NOMO-1 treated with dmso at 0.1 percent for 144 hours (cell line): ENCODE results near the gene JAM3.

Experiments used
- DNase-seq: peaks from one replicate; lab custom pipeline; 2025; ENCODE audit not compliant: unreplicated experiment; lab: John Stamatoyannopoulos, UW

Gene JAM3

DNA sequence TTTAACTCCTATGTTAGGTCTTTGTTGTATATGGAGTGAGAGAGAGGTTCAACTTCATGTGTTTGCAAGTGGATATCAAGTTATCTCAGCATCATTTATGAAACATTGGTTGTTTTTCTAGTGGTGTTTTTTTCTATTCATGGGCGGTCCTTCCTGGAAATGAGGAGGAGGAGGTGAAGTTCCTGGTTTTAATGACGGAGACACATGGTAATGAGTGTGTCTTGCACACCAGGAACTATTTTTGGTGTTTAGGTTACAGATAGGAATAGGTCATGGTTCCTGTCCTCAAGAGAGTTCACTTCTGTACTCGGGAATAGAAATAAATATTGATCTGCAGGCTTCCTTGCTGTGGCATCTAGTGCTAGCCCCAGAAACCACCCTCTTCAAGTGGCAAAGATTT is 74.9 kb downstream of the JAM3 start:
- no peak for DNase-seq

GRCh38 chr11:134144744-134145143 is 75.9 kb downstream of the JAM3 start:
- no peak for DNase-seq

DNA sequence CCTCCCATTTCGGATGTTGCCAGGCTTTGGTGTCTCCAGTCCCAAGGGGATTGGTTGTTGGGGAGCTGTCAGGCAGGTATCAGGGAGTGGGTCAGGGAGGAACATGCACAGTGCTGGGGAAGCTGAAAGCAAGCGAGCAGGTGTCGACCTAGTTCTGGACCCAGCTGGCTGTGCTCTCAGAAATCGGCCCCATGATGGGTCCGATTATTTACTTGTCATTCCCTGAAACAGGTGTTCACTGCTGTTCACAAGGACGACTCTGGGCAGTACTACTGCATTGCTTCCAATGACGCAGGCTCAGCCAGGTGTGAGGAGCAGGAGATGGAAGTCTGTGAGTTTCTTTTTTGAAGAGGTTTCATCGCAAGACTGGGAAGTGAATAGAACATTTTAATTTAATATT is 76.8 kb downstream of the JAM3 start:
- DNase-seq: no peak

DNA sequence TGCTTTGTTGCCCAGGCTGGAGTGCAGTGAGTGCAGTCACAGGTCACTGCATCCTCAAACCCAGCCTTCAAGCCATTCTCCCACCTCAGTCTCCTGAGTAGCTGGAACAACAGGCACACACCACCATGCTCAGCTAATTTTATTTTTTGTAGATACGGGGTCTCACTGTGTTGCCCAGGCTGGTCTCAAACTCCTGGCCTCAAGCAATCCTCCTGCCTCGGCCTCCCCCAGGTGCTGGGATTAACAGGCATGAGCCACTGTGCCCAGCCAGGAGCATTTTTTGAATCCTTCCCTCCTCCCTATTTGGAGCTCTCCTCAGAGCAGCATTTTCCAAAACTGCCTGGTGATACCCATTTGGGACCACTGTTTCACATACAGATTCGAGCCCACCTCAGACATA is 77.7 kb downstream of the JAM3 start:
- no peak for DNase-seq

DNA sequence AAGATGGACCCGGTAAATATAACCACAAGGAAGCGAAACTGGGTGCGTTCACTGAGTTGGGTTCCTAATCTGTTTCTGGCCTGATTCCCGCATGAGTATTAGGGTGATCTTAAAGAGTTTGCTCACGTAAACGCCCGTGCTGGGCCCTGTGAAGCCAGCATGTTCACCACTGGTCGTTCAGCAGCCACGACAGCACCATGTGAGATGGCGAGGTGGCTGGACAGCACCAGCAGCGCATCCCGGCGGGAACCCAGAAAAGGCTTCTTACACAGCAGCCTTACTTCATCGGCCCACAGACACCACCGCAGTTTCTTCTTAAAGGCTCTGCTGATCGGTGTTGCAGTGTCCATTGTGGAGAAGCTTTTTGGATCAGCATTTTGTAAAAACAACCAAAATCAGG is 80.5 kb downstream of the JAM3 start:
- no peak for DNase-seq

- DNase-seq: no peak
These were observed 81.5 kb downstream of the JAM3 start for GRCh38 chr11:134150195-134150903.

GRCh38 chr11:134151083-134151747 is 82.3 kb downstream of the JAM3 start:
- no peak for DNase-seq

DNA sequence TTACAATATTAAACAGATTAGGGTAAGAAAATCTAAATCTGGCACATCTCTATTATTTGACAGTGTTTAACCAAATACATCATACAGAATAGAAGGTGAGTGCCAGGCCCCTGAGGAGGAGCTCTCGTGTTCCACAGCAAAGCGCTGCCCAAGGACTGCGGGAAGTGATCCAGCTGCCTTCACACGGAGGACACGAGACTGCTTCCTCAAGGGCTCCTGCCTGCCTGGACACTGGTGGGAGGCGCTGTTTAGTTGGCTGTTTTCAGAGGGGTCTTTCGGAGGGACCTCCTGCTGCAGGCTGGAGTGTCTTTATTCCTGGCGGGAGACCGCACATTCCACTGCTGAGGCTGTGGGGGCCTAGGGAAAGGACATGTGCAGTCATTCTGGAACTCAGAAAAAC is 83.8 kb downstream of the JAM3 start:
- DNase-seq: no peak

DNA sequence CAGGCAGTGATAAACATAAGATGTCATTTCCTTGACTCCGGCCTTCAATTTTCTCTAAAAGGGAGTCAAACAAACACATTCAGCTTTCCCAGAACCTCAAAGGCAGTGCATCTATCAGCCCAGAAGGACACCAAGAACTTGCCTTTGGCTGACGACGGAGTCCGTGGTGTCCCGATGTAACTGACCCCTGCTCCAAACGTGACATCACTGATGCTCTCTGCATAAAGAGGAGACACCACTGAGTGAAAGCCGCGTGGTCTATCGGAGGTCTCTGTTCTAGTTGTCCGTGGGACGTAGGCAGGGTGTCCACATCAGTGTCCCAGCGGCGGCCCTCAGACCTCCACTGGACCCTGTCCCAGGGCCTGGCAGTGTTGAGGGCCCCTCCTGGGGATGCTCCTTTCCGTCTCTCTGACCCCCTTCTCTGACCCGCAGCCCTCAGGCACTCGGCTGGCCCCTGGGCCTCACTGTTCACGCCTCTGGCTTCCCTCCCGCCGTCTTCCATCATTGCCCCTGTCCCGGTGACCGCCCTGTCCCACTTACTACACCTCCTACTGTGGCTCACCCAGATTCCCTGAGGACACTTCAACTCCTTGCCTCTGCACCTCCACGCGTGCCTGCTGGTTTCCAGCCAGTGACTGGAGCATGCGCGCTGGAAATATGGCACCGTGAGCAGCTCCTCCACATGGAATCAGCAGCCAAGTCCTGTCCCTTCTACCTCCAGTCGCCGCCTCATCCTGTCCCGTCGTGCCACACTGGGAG is 84.5 kb downstream of the JAM3 start:
- DNase-seq: no peak

GRCh38 chr11:134154441-134154840 is 85.6 kb downstream of the JAM3 start:
- no peak for DNase-seq

GRCh38 chr11:134155456-134155855 is 86.6 kb downstream of the JAM3 start:
- no peak for DNase-seq

DNA sequence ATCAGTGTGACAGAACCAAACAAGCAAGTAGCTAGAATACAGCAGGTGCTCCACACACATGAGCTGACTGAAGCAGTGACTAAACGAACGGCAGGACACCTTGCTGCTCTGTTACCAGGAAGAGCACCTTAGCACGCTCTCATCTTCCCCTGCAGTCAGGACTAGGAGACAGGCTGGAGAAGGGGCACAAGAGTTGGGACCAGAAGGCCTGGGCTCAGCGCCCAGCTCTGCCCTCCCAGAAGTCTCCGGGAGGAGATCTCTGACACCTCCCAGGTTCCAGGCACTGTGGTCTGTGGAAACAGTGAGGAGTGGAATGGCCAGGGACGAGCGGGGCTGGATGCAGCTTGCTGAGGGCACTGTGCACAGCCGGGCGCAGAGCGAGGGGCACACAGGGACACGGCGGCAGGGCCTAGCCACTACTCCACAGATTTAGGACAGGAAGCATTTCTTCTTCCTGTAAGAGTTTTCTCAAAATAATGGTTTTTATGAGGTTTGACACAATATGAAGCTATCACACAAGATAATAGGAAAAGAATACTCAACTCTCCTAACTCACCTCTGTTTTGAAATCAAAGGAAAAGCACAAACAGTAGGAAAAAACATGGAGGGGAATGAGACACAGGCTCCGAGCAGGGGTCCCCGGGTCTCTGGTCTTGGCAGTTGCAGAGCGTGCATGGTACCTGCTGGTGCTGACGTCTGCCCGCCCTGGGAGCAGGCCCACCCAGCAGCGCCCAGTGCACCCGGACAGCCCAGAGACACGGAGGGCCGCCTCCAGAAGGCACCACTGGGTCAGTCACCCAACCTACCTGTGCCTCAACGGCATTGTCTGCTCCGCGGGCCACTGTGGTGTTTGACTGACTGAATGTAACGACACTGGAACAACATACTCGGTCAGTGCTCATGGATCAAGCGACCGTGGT is 87.3 kb downstream of the JAM3 start:
- DNase-seq: no peak

- no peak for DNase-seq
These were observed 88.6 kb downstream of the JAM3 start for GRCh38 chr11:134157451-134157850.

DNA sequence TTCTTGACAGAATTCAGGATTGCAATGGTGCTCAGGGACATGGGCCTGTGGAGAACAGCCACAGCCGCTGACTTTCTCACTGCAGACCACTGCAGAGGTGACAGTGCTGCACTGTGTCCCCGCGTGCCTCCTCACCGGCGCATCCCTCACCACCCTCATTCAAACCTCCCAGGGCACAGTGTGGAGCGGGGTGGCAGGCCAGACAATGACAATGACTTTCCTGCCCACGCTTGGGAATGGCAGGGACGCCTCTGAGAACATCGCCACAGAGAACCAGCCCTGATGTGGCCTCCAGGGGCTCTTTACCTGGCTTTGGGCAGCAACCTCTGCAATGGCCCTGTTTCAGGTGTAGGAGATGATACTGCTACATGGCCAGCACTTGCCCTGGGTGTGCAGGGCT is 89.2 kb downstream of the JAM3 start:
- no peak for DNase-seq

DNA sequence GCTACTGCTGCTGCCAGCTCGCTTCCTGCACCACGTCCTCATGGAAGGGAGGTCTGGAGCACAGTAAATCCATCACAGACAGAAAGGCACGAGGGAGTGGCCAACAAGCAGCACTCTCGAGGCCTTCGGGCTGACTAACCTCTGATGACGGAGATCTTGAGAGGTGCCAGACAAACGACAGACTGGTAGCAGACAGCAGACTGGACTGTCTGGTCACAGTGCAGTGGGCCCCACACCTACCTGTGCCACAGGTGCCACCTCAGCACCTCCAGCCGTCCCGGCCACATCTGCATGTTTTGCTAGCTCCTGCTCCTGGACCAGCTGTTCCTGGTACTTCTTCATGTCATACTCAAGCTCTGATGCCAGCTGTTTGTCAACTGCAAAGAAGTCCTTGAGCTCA is 90.8 kb downstream of the JAM3 start:
- DNase-seq: no peak

DNA sequence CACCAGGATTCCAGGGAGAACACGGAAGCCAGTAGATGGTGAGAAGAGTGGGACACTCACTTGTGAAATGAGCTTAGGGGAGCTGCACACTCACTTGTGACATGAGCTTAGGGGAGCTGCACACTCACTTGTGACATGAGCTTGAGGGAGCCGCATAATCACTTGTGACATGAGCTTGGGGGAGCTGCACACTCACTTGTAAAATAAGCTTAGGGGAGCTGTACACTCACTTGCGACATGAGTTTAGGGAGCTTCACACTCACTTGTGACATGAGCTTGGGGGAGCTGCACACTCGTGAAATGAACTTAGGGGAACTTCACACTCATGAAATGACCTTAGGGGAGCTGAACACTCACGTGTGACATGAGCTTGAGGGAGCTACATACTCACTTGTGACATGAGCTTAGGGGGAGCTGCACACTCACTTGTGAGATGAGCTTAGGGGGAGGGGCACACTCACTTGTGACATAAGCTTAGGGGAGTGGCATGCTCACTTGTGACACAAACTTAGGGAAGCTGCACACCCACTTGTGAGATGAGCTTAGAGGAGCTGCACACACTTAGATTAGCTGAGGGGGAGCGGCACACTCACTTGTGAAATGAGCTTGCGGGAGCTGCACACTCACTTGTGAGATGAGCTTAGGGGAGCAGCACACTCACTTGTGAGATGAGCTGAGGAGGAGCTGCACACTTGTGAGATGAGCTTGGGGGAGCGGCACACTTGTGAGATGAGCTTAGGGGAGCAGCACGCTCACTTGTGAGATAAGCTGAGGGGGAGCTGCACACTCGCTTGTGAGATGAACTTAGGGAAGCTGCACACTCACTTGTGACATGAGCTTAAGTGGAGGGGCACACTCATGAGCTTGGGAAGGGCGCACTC is 95.9 kb downstream of the JAM3 start:
- no peak for DNase-seq

GRCh38 chr11:134170177-134170918 is 101.5 kb downstream of the JAM3 start:
- DNase-seq: no peak

DNA sequence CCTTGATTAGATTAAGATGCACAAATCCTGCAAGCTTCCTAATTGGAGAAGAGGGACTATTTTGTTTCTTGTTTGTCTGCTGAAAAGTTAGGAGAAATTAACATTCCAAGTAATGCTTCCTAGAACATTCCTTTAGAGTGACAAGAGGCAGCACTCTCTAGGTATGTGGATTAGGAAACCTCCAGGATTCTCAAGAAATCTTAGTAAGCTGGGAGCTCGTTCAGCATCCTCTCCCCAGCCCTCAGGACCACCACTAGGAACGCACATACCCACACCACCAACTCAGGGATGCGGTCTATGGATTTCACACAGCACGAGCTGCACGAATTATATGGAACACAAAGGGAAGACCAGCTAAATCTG is 102.0 kb downstream of the JAM3 start:
- no peak for DNase-seq

- DNase-seq: no peak
These were observed 103.1 kb downstream of the JAM3 start for GRCh38 chr11:134171951-134172350.

DNA sequence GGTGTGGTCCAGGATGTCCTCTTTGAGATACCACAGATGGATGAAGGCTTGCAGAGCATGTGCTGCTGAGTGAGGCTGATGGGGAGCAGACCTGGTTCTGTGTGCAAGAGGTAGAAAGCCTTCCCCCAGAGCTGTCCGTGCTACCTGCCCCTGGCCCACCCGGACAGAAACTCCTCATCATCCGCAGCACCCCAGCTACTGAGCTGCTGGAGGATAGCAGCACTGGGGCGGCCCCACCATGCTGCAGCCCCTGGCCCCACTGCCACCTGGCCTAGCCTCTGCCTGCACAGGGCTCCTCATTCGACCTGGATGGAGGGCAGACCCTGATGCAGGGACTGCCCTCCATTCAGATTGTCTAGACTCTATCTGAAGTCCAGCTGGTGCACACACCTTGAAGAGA is 104.4 kb downstream of the JAM3 start:
- no peak for DNase-seq
